GM12801 (cell line): Measurements from ENCODE around the gene ACSL5.

Experiments used
- CTCF ChIP-seq: IDR thresholded peaks from one replicate; pipeline ENCODE4 v1.5.1; 2011; ENCODE audit warnings: control low read depth; ENCODE audit not compliant: insufficient read length; ENCODE audit errors: extremely low read depth

ACSL5 gene

GRCh38 chr10:112352044-112352443 is 21.9 kb upstream of the ACSL5 start:
- no peak for TF ChIP-seq CTCF

- no peak for TF ChIP-seq CTCF
Measured at GRCh38 chr10:112353046-112353445, 20.9 kb upstream of the ACSL5 start.

GRCh38 chr10:112356686-112357085 is 17.2 kb upstream of the ACSL5 start:
- no peak for TF ChIP-seq CTCF

GRCh38 chr10:112359606-112360307 is 14.2 kb upstream of the ACSL5 start:
- no peak for TF ChIP-seq CTCF

- TF ChIP-seq CTCF = no peak
Measured at GRCh38 chr10:112360308-112361270, 13.3 kb upstream of the ACSL5 start.

- no peak for TF ChIP-seq CTCF
Measured at GRCh38 chr10:112361951-112362751, 11.8 kb upstream of the ACSL5 start.

GRCh38 chr10:112362833-112363232 is 11.1 kb upstream of the ACSL5 start:
- no peak for TF ChIP-seq CTCF
